Embryonic facial prominence (tissue), 1 donor: ENCODE measurements around the gene MAMLD1.

Experiments used
- DNase-seq: peaks from one replicate; pipeline ENCODE4 v3.0.0-alpha.2; 2016; ENCODE audit errors: extremely low spot score

The MAMLD1 gene

DNA sequence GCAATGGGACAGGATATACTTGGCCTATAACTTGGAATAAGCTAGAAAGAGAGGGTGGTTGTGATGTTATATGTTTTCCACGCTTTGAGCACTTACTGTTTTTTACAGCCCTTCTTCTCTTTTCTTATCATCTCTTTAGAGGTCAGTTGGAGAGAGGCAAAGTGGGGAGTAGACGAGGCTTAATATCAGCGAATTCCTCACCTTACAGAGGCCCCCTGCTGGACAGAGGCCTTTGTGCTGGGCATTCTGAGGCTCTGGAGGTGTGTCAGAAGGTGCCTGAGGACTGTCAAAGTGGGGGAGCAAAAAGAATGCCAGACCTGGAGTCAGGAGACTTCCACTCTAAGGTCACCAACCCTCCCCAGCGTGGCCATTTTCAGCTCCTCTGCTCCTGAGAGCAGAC, 42.5 kb downstream of the MAMLD1 start:
- no peak for DNase-seq

DNA sequence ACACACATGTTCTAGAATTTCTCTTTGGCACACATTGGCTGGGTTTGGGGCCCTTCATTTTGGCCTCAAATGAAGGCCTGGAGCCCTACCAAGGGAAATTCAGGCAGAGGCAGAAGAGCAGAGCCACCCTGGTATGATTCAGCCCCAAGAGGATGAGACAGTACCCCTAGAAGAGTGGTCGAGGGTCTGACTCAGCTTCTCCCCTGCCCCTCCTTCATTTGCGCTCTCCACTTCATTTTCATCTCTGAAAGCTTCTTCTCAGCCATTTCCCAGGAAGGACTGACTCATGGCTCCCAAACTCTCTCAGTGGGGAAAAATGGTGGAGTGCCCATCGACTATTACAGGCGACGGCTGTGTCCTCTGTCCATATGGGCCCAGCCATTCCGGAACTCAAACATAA, 43.5 kb downstream of the MAMLD1 start:
- no peak for DNase-seq

DNA sequence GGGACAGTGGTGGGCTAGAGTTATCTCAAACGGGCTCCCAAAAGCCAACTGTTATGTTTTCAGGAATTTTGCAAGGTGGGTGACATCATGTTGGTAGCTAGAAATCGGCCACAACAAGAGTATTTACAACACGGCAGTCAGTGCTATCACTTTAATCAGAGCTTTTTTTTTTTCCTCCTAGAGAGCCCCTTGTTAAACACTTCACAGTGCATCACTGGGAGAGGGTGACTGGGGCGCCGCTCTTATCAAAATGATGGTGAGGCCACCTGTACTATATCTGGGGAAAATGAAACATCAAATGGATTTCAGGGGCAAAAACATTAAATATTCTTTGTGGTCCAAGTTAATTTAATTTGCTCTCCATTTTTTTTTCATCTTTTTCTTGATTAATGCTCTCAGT, 44.9 kb downstream of the MAMLD1 start:
- DNase-seq = no peak

DNA sequence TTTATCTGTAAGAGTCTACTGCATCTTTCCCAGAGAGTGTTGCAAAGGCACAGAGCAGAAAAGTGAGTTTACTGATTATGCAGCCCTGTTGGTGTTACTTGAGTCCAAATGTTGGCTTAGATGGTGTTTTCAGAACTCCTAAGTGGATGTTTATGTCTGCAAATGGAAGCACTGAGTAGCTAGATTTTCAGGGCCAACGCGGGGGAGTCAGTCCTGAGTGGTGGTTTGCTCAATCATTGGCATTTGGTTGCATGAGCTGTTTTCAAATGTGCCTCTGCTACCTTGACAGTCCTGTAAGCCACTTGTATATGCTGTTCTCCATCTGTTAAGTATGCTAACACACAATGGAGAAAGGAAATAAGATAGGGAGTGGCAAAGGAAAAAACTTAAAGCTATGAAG, 45.4 kb downstream of the MAMLD1 start:
- no peak for DNase-seq

DNA sequence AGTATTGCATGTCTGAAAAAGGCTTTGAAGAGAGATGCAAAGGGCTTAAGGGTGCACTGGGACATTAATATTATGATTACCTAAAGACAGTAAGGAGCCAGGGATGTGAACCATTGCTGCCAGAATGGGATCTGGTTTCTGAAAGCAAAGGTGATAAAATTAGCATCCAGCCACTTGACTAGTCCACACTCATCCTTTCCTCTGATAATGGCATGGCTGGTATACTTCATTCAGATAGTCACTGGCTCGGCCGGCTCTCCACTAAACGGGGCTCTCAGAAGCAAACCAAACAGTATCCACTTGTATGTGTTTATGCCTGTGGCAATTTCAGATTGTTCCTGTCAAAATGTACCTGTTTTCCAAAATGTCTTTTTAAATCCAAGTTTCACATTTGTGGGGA, 46.4 kb downstream of the MAMLD1 start:
- DNase-seq = no peak

DNA sequence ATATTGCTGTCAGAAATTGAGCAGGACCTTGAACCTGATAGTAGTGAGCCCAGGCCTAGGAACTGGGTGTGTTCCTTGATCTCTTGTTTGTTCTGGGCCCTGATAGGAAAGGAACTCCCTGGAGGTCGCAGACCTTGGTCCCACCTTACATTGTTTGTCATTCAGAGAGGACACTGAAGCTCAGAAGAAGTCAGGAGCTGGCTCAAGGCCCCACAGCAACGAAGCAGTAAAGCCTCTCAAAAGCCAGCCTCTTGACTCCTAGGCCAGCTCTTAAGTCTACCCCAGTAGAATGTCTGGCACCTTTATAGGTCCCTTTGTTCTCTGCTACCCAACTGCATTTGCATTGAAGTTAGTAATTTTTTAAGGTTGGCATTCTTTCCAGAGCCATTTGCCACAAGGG, 46.8 kb downstream of the MAMLD1 start:
- DNase-seq = no peak

DNA sequence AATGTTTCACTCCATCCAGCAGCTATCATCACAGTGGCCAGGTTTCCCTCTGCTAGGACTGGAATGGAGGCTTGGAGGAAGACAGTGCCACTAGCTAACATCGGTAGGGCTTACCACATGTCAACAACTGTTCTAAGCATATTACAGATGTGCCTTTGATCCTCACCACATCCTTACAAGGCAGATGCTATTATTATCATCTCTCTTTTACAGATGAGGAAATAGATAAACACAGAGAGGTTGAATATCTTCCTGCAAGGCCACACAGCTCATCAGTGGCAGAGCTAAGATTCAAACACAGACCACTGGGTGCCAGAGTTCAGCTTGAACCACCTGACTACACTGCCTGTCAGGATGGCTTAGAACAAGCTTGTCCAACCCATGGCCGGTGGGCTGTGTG, 47.4 kb downstream of the MAMLD1 start:
- no peak for DNase-seq

DNA sequence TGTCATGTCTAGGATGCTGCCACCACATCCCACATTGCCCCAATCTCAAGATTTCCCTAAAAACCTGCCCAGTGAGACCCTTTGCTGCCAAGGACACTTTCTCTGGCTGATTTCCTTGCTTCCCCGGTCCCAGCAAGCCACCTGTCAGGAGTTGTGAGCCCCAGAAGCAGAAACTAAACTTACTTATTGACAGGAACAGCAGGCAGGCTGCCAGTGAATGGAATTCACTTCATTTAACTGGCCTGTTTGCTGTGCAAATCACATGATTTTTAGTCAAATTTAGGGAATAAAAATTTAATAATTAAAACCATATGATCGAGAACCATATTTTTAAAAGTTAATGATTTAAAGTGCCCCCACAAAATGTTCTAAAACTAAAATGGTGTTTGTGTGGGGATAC, 48.5 kb downstream of the MAMLD1 start:
- DNase-seq = no peak

DNA sequence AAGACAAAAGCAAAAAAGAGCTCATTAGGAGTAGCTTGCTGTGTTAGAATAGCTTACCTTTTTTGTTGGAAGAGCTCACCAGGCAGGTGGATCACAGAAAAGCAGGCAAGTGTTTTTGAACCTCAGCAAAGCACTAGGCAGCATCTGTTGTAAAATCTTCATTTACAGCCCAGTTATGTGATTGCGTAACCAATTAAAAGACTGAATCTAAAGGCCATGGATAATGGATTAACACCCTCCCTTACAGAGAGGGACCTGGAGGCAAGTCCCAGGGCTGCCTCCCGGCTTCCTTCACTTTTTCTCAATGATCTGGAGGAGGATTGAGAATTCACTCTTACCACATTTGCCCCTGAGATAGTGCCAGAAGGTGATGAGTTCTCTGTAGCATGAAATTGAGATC, 51.1 kb downstream of the MAMLD1 start:
- DNase-seq = no peak

DNA sequence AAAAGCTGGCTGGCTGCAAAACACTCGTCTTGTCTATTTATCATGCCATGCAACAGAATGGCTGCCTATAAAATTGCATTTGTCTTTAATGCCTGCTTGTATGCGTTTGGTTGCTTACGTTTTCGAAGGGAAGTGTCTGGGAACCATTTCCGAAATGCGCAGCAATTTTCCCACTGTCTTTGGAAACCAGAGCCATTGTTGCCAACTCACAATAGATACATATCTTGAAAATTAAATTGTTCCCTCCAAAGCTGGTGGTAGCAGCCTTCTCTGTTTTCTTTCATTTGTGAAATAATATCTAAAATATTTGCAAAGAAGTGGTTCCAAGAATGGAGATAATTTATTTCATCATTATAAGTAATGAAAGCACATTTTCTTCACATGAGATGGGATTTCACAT, 53.4 kb downstream of the MAMLD1 start:
- DNase-seq = no peak

DNA sequence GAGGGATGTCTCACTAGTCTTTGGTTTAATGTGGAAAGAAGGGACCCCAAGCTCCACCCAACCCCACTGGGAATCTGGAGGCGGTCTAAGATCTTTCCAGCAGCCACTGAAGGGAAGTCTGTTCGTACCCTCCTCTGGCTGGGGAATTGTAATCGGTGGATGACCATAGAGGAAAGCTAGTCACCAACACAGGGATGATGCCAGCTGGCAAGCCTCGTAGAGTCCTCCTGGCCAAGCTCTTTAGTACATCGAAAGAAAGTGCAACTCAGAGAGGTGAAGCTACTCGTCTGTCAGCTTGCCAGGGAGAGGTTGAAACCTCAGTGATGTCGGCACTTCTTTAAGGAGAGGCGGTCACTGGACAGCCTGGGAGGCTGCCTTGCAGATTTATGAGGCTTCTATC, 58.7 kb downstream of the MAMLD1 start:
- DNase-seq = no peak

DNA sequence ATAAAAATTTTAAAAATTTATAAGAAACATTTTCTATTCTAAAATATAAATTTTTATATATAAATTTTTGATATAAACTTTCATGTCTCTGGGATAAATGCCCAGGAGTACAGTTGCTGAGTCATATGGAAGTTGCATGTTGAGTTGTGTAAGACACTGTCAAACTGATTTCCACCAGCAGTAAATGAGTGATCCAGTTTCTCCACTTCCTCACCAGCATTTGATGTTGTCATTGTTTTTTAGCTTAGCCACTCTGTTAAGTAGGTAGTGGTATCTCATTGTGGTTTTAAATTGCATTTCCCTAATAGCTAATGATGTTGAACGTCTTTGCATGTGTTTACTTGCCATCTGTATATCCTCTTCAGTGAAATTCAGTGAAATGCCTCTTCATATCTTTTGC, 66.5 kb downstream of the MAMLD1 start:
- DNase-seq = no peak

DNA sequence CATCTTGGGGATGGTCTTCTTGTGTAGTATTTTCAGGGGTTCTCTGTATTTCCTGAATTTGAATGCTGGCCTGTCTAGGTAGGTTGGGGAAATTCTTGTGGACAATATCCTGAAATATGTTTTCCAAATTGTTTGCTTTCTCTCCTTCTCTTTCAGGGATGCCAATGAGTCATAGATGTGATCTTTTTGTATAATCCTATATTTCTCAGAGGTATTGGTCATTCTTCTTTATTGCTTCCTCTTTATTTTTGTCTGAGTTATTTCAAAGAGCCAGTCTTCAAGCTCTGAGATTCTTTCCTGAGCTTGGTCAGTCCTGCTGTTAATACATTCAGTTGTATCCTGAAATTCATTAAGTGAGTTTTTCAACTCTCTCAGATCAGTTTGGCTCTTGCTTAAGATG, 73.1 kb downstream of the MAMLD1 start:
- DNase-seq = no peak

DNA sequence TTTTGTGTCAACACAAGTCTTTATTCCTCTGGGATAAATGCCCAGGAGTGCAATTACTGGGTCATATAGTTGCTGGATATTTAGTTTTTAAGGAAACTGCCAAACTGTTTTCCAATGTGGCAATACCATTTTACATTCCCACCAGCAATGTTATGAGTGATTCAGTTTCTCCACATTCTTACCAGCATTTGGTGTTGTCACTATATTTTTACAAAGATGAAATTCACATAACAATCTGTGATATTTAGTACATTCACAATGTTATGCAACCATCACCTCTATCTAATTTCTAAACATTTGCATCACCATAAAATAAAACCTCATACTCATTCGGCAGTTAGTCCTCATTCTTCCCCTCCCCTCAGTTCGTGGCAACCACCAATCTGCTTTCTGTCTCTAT, 75.0 kb downstream of the MAMLD1 start:
- no peak for DNase-seq

DNA sequence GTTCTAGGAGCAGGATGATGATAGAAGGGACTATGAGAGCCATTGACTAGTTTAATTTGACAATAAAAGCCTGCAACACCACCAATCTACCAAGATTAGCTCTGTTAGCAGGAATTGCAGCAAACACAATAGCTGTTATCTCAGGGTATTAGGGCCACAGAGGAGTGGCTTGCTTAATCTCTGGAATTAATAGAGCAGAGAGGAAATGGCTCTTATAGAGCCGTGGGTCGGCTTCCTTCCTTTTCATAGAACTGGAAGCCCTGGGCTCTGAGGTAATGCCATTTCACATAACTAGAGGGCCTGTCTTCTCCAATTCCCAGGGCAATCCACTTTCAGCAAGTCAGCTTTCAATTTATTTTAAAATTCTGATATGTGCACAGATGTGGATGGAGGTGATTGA, 83.0 kb downstream of the MAMLD1 start:
- no peak for DNase-seq

DNA sequence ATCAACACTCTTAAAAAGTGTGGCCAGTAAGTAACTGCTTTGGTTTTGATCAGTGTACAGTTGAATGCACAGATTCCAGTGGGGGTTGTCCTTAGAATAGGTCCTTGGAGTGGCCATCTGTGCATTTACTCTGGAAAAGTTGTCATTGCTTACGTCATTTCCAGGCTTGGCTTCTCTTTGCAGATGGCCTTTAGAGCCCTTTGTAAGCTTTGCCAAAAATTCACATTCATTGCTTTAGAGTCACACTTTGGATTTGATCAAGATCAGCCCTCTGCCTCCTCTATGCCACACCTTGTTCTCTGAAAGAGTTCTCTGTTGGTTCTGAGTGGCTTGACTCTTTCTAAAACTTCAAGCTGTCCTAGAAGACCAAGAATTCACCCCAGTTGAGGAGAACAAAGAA, 83.9 kb downstream of the MAMLD1 start:
- DNase-seq = no peak

DNA sequence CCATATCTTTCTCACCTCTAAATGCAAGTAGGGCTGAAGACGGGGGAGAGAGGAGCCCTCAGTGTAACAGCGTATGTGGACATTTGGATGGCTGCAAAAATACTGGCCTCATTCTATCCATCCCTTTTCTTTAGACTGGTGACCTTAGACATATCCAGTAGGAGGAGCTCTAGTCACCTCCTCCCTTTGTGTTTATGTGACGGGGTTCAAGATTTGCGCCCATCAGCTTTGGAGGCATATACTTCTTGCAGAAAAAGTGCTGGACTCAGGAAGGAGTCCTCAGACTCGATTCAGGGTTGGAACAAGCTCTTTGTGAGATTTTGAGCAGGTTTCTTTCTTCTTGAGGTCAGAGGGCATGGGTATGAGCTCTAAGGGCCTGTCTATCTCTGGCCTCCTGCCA, 86.2 kb downstream of the MAMLD1 start:
- no peak for DNase-seq

DNA sequence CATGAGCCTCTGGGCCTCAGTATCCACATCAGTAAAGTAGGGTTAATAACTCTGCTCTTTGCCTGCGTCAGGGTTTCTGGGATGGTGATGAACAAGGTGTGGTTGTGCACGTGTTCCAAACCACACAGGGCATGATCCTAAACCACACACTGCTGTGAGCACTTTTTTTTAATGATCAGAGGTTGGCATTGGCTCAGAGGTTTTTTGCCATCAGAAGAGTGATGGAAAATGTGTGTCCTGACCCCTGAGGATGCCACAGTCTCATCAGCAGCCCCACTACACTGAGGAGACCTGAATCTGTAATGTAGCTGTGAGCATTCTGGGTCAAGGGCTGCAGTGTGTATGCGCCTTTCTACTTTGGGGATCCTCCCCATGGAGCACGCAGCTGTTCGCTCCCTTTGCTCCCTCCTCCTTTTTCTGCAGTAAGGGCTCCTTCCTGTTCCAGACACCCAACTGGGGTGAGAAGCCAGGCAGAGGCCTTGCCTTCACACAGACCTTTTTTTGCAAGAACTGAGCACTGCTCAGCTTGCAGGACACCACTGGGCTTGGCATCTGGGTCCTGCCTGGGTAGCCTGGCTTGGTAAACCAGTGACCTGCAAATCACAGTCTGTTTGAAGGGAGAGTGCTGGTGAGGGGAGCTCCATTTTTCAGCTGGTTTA, 87.5 kb downstream of the MAMLD1 start:
- DNase-seq = no peak

DNA sequence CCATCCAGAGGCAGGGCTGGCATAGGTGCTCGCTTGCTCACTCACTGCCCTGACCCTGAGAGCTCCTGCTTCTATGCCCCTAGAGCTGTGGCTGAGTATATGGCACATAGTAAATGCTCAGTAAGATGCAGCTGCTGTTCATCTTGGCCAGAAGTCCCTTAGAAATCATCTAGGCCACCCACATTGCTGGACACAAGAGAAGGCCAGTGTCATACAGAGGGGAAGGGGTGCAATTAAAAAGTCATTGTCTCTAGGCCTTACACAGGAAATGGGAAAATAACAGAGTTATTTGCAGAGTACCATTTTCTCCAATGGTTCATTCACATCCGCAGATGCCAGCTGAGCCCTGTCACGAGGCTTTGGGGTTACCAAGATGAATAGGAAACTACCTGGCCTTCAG, 88.8 kb downstream of the MAMLD1 start:
- DNase-seq = no peak

DNA sequence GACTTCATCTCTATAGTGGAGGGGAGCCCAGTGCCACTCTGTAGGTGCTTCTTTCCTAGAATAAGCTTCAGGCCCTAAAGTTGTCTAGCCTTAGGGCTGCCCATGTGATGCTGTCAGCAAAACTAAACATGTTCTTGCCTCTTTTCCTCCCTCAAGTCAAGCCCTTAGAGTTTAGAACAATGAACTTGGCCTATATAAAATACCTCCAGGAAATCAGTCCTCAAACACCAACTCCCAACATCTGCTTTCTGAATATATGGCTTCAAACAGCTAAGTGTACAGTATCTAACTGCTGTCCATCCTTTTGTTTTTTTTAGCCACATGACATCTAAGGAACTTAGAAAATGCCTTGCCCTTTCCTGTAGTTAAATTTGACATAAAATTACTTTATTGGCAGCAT, 91.0 kb downstream of the MAMLD1 start:
- no peak for DNase-seq

DNA sequence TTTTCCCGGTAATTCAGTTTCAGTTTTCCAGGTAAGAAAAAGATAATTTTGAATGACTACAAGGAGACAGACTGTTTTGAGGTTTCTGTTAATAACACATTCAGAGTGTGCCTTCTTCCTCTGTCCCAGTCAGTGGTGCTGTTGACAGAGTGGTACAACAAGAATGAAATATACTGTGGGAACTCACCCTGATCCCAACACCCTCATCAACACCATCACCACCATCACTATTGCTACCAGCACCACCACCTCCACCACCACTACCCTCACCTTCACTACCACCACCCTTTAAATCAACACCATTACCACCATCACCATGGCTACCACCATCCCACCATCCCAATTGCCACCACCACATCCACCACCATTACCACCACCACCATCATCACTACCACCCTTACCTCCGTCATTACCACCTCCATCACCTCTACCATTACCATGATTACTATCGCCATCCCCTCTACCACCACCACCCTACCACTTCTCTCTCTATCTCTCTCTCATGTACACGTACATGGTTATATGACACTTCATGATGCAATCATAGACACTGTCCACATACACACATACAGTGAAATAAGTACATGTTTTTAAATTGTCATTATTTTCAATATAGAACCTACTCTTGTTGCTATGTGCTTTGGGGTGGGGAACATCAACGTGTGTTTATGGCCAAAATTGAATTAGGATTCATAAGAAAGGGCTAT, 91.5 kb downstream of the MAMLD1 start:
- DNase-seq = no peak

DNA sequence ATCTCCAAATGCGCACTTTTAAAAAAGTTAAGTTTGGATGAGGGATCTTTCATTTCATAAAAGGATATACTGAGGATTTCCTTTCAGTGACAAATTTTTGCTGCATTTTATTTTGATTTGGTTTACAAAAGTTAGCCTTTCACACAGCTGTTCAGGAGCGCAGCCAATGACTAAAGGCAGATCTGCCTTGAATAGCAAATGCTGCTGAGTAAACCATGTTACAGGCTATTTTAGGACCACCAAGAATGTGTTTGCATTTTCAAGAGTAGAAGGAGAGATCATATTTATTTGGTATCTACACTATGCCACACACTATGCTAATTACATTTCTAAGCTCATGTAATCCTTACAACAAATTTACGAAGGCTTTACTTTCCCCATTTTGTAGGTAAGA, 92.1 kb downstream of the MAMLD1 start:
- DNase-seq = no peak

DNA sequence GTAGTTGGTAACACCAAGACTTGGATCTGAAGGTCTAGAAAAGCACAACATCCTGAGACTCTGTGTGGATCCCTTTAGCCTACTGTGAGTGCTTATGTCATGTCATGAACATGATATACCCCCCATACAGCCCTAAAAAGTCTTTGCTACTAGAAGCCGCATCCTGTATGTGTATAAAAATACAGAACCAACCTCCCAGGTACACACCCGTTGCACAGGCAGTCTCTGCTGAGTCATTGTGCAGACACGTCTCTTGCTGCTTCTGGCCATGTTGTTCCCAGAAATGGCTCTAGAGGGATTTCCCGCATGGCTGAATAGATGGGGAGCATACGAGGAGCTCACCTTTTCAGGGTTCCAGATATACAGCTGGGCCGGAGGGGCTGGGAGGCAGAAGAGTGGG, 93.3 kb downstream of the MAMLD1 start:
- DNase-seq = no peak

DNA sequence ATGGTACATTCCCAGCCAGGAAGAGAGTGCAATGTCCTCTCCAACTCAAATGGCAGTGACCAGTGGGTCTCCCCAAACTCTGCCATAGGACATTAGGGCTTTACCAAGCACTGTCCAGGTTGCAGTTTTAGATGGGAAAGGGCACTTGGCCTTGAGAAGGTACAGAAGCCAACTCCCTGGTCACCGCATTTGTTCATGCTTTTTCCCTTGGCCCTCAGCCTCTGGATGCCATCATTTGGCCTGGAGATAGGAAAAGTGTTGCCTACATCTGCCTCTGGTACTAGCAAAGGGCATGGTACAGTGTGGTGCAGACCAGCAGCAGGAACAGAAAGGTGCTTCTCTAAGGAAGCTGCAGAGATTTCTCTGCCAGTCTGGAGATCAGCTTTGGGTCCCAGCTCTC, 93.8 kb downstream of the MAMLD1 start:
- no peak for DNase-seq
